HCEC 1CT (cell line): ENCODE measurements around the gene FAM184B.

Source experiments
- DNase-seq: peaks from one replicate; pipeline ENCODE4 v3.0.0-alpha.2; 2017

The FAM184B gene

GRCh38 chr4:17781300-17782287 lies at the start of gene FAM184B:
FAM184B (minus strand) TSS chr4:17781621; CDS start chr4:17781299, 322 bp downstream.
- no peak for DNase-seq

DNA sequence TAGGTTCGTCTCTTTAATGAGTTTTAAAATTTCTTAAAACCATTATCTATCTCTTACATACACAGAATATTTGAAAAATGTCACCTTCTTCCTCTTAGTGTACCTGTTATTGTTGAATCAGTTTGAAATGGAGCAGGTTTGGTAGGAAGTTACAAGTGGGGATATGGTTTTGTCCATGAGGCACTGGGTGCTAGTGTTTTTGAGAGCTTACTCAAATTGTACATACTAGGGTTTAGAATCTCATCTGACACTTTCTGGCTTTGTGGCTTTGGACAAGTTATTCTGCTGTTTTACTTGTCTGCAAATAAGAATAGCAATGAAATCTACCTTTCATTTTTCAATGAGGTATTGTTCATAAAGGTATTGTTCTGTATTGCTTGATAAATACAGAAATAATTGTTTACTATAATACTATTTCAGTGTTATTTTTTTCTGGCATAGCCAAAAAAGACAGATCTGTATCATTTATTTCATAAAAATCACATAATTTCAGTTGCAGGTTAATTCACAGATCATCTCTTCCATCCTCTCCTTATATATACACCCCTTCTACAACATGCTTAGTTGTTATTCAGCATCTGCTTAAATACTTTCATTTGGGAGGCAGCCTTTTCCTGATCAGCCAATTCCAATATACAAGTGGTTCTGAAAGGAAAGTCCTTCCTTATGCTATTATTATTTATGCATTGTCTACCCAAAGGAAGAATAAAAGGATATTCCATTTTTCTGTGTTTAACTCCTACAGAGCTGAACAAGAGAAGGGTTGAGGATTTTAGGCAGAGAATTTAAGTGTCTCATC lies 42.6 kb upstream of the FAM184B start:
- DNase-seq: no peak

DNA sequence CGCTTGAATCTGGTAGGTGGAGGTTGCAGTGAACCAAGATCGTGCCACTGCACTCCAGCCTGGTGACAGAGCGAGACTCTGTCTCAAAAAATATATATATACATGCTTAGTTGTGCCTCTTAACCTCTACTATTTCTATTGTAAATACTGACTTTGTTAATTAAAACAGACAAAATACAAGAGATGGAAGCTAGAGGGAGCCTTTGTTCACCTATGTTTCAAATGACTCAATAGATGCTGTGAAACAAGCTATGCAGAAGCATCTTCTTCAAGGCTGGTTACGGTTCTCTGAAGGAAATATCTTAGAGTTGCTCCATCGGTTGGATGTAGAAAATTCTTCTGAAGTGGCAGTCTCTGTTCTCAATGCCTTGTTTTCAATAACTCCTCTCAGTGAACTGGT lies 35.6 kb upstream of the FAM184B start:
- DNase-seq: peak; percentile 55

- no peak for DNase-seq
These were observed 34.7 kb upstream of the FAM184B start for GRCh38 chr4:17816142-17816541.

DNA sequence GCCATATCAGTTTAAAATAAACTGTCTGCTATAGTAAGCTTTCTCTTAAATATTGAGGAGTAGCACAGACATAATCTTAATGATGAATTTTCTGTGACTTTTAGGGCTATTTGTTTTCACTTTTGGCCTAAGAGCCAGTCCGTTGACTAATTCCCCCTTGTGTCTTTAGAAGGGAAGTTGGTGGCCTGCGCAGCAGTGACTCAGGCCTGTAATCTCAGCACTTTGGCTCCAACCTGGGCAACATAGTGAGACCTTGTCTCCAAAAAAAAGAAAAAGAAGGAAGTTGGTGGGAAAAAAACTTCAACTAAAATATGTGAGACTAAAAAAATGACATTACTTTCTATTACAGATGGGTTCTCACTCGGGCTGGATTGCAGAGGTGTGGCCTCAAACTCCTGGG lies 32.7 kb upstream of the FAM184B start:
- peak; percentile 30 for DNase-seq

GRCh38 chr4:17812801-17813200 lies 31.4 kb upstream of the FAM184B start:
- DNase-seq: no peak

DNA sequence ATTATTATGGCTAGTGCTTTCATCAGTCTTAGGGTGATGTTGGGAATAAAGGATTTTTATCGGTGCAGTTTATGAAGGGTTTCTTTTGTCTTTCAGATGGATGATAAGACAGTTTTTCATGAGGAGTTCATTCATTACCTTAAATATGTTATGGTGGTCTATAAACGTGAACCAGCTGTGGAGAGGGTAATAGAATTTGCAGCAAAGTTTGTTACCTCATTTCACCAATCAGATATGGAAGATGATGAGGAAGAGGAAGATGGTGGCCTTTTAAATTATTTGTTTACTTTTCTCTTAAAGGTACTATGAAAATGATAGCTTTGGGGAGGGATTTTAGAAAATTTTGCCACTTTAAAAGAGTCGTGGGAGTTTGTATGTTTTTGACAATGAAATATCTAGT lies 30.7 kb upstream of the FAM184B start:
- no peak for DNase-seq

DNA sequence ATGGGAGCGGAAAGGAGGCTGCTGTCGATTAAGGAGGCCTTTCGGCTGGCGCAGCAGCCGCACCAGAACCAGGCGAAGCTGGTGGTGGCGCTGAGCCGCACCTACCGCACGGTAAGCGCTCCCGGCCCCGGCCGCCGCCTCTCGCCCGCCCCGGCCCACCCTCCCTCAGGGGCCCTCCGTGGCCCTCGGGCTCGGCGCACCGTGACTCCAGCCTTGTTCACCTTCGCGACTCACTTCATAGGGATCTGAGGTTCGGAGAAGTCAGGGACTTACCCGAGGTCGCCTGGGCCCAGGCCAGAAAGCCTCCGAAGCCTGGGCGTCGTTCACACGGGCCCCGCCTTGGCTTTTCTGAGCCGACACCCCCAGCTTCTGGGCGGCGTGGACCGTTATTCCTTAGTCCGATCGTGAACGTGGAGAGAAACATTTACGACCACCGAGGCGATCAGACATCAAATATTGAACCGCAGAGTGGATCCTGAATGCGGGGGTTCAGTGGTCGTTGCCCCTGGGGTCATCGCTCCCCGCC lies 29.7 kb upstream of the FAM184B start:
- DNase-seq: peak; percentile 24

DNA sequence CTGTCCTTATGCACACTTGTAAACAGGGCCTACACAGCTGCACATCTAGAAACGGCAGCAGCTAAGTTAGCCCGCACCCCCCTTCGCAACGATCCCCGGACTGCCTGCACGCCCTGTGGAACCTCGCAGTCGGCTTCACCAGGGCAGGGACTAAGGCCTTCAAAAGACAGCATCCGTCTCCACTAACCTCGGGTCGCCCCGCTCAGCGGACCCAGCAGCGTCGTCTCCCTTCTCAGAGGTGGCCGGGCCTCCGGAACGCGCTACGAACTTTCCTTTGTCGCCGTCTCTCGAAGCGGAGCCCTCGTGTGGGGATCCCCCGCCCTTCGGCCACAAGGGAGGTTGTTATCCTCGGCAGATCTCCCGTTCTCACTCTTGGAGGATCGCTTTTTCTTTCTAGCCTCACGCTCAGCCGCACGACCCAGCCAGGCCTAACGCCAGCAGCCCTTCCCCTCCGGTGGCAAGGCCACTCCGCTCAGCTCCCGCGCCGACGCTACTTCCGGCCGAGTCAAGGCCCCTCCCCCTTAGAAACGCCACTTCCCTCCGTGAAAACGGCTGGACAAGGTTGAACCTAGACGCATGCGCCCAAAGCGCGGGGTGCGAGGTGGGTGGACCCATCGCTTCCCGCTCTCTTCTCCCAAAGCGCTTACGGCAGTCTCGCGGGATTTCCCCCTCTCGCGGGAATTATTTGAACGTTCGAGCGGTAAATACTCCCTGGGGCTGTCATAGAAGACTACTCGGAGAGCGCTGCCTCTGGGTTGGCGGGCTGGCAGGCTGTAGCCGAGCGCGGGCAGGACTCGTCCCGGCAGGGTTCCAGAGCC lies 29.0 kb upstream of the FAM184B start, which contains the start of the genes DCAF16 and NCAPG:
Gene DCAF16, minus strand, starts transcription at position 498 of the 818 bp plus-strand sequence. CDS start 6,616 bp downstream, outside the sequence.
Gene NCAPG, plus strand, starts transcription at position 720 of the 818 bp plus-strand sequence. CDS start 99 bp downstream, outside the sequence.
- DNase-seq: peak; percentile 95

DNA sequence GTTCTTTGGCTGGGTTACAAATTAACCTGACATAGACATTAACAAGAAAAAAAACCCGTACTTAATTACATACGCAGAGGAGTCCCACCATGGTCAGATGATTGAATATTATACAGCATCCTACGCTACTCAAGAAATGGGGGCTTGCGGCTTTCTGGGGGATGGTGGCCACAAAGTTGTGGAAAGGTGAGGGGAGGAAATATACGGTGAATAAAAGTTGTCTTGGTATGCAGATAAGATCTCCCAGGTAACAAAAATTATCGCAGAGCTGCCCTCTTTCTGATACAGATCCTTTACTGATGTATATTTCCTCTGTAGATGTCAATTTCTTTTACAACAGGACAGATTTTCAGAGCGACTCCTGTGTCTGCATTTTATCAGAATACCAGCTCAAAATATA lies 28.2 kb upstream of the FAM184B start:
- DNase-seq: no peak

DNA sequence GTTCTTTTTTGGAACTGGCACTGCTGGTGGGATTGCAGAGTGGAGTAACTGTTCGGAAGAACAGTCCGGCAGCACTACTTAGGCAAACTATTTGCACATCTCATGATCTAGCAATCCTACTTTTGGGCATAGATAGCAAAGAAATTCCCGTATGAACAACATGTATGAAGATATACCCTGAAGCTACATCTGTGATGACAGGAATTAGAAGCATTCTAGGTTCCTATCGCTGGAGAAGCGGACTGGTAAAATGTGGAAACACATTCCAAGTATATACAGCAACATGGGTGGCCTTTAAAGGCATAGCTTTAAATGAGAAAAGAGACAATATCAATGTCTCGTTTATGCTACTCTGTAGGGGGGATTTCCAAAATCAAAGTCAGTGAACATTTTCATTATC lies 26.0 kb upstream of the FAM184B start:
- no peak for DNase-seq

GRCh38 chr4:17805580-17806155 lies 24.2 kb upstream of the FAM184B start:
- no peak for DNase-seq

DNA sequence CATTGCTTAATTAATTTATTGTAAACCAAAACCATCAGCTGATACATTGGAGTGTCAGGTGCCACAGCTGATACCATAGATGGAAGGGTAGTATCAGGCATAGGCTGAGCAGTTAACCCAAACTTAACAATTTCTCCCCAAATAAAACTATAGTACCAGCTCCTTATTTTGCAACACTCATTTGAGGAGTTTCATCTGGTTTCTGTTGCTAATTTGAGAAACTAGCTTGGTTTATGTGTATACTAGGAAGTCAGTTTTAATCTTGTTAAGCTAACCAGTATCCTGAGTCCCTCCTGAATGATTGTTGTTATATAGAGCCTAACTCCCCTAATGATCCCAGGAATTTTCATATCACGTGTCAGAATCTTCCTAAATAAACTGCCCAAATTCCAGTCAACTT lies 16.4 kb upstream of the FAM184B start:
- no peak for DNase-seq

- DNase-seq: no peak
These were observed 13.3 kb upstream of the FAM184B start for GRCh38 chr4:17794730-17795129.

- no peak for DNase-seq
These were observed 7.5 kb upstream of the FAM184B start for GRCh38 chr4:17788956-17789355.

GRCh38 chr4:17787315-17787714 lies 5.9 kb upstream of the FAM184B start:
- DNase-seq: peak; percentile 43

GRCh38 chr4:17786567-17786966 lies 5.1 kb upstream of the FAM184B start:
- DNase-seq: no peak

DNA sequence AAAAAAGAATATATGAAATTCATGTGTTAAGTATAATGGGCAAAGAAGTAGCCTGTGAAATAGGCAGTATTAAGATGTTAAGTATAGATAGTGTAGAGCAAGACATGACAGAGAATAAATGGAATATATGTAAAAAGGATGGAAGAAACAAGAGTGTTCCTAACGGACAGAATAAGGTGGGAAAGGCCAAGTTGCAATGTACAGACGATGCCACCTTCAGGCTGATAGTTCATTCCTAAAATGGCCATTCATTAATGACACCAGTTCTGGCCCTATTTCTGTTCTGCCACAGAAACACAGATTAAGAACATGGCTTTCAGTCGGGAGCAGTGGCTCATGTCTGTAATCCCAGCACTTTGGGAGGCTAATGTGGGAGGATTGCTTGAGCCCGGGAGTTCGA lies 4.4 kb upstream of the FAM184B start:
- no peak for DNase-seq

- no peak for DNase-seq
These were observed 721 bp downstream of the FAM184B start for GRCh38 chr4:17780501-17781299.

- DNase-seq: no peak
These were observed 3.0 kb downstream of the FAM184B start for GRCh38 chr4:17778431-17778830.

- no peak for DNase-seq
These were observed 8.2 kb downstream of the FAM184B start for GRCh38 chr4:17773135-17773698.
